ENCODE data around the gene TMSB4X. TPM values are rescaled to one million over a fixed set of nuclear protein-coding genes. Genes with fewer than 3 reads are reported as not detected.

Gene TMSB4X
- total RNA-seq, 1 donor: 5,748 TPM

GRCh38 chrX:12992544-12993118, 17.7 kb downstream of the TMSB4X start:
- no peaks in the 10 kb centered on the region for H3K9me3 ChIP-seq (ENCODE audit: low read depth, low read length)
- H3K4me1 ChIP-seq (ENCODE audit: insufficient read depth, low read length): peaks cover 16% of the 10 kb centered on the region
- H3K4me3 ChIP-seq (ENCODE audit: low read length): no peak overlapping the region
- no peaks in the 10 kb centered on the region for H3K27me3 ChIP-seq (ENCODE audit: insufficient read depth, low read length)

GRCh38 chrX:12993826-12994225, 18.9 kb downstream of the TMSB4X start:
- H3K27me3 ChIP-seq (ENCODE audit: insufficient read depth, low read length): no peaks in the 10 kb centered on the region
- H3K9me3 ChIP-seq (ENCODE audit: low read depth, low read length): no peaks in the 10 kb centered on the region
- peaks cover 26% of the 10 kb centered on the region for H3K4me1 ChIP-seq (ENCODE audit: insufficient read depth, low read length)
- no peak overlapping the region for H3K4me3 ChIP-seq (ENCODE audit: low read length)

GRCh38 chrX:12994321-12994720, 19.4 kb downstream of the TMSB4X start:
- H3K4me1 ChIP-seq (ENCODE audit: insufficient read depth, low read length): peaks cover 31% of the 10 kb centered on the region
- H3K27me3 ChIP-seq (ENCODE audit: insufficient read depth, low read length): no peaks in the 10 kb centered on the region
- H3K4me3 ChIP-seq (ENCODE audit: low read length): no peak overlapping the region

GRCh38 chrX:12996934-12997435, 22.1 kb downstream of the TMSB4X start:
- Histone ChIP-seq H3K4me3 (ENCODE audit: low read length) (no peak overlapping the region), H3K4me1 (ENCODE audit: insufficient read depth, low read length) (peaks cover 50% of the 10 kb centered on the region), H3K27me3 (ENCODE audit: insufficient read depth, low read length) (no peaks in the 10 kb centered on the region), H3K9me3 (ENCODE audit: low read depth, low read length) (no peaks in the 10 kb centered on the region)

More at GRCh38 chrX:12994321-12994720, 19.4 kb downstream of the TMSB4X start:
- H3K9me3 ChIP-seq (ENCODE audit: low read depth, low read length): no peaks in the 10 kb centered on the region

- no peaks in the 10 kb centered on the region for H3K9me3 ChIP-seq (ENCODE audit: low read depth, low read length)
- no peaks in the 10 kb centered on the region for H3K27me3 ChIP-seq (ENCODE audit: insufficient read depth, low read length)
- H3K4me3 ChIP-seq (ENCODE audit: low read length): no peak overlapping the region
- peaks cover 61% of the 10 kb centered on the region for H3K4me1 ChIP-seq (ENCODE audit: insufficient read depth, low read length)
These were observed 23.2 kb downstream of the TMSB4X start for GRCh38 chrX:12997906-12998687.

GRCh38 chrX:12999422-12999821, 24.5 kb downstream of the TMSB4X start:
- H3K27me3 ChIP-seq (ENCODE audit: insufficient read depth, low read length): no peaks in the 10 kb centered on the region
- H3K4me1 ChIP-seq (ENCODE audit: insufficient read depth, low read length): peaks cover 72% of the 10 kb centered on the region
- H3K4me3 ChIP-seq (ENCODE audit: low read length): no peak overlapping the region

GRCh38 chrX:13000301-13000811, 25.4 kb downstream of the TMSB4X start:
- no peaks in the 10 kb centered on the region for H3K27me3 ChIP-seq (ENCODE audit: insufficient read depth, low read length)
- H3K9me3 ChIP-seq (ENCODE audit: low read depth, low read length): no peaks in the 10 kb centered on the region
- peaks cover 82% of the 10 kb centered on the region for H3K4me1 ChIP-seq (ENCODE audit: insufficient read depth, low read length)
- H3K4me3 ChIP-seq (ENCODE audit: low read length): no peak overlapping the region

More at GRCh38 chrX:12999422-12999821, 24.5 kb downstream of the TMSB4X start:
- H3K9me3 ChIP-seq (ENCODE audit: low read depth, low read length): no peaks in the 10 kb centered on the region

GRCh38 chrX:13001097-13001496, 26.2 kb downstream of the TMSB4X start:
- peaks cover 89% of the 10 kb centered on the region for H3K4me1 ChIP-seq (ENCODE audit: insufficient read depth, low read length)
- H3K4me3 ChIP-seq (ENCODE audit: low read length): no peak overlapping the region
- no peaks in the 10 kb centered on the region for H3K9me3 ChIP-seq (ENCODE audit: low read depth, low read length)
- H3K27me3 ChIP-seq (ENCODE audit: insufficient read depth, low read length): no peaks in the 10 kb centered on the region

GRCh38 chrX:13001961-13002671, 27.2 kb downstream of the TMSB4X start:
- H3K4me1 ChIP-seq (ENCODE audit: insufficient read depth, low read length): peaks cover 95% of the 10 kb centered on the region
- H3K9me3 ChIP-seq (ENCODE audit: low read depth, low read length): no peaks in the 10 kb centered on the region
- H3K27me3 ChIP-seq (ENCODE audit: insufficient read depth, low read length): no peaks in the 10 kb centered on the region
- no peak overlapping the region for H3K4me3 ChIP-seq (ENCODE audit: low read length)

- Histone ChIP-seq H3K4me1 (ENCODE audit: insufficient read depth, low read length) (peaks cover 84% of the 10 kb centered on the region), H3K27me3 (ENCODE audit: insufficient read depth, low read length) (no peaks in the 10 kb centered on the region), H3K4me3 (ENCODE audit: low read length) (no peak overlapping the region), H3K9me3 (ENCODE audit: low read depth, low read length) (no peaks in the 10 kb centered on the region)
These were observed 31.0 kb downstream of the TMSB4X start for GRCh38 chrX:13005661-13006473.

GRCh38 chrX:13007519-13008188, 32.7 kb downstream of the TMSB4X start:
- no peaks in the 10 kb centered on the region for H3K9me3 ChIP-seq (ENCODE audit: low read depth, low read length)
- H3K27me3 ChIP-seq (ENCODE audit: insufficient read depth, low read length): no peaks in the 10 kb centered on the region
- H3K4me1 ChIP-seq (ENCODE audit: insufficient read depth, low read length): peaks cover 72% of the 10 kb centered on the region
- no peak overlapping the region for H3K4me3 ChIP-seq (ENCODE audit: low read length)

- no peaks in the 10 kb centered on the region for H3K9me3 ChIP-seq (ENCODE audit: low read depth, low read length)
- H3K27me3 ChIP-seq (ENCODE audit: insufficient read depth, low read length): no peaks in the 10 kb centered on the region
- no peak overlapping the region for H3K4me3 ChIP-seq (ENCODE audit: low read length)
- H3K4me1 ChIP-seq (ENCODE audit: insufficient read depth, low read length): peaks cover 72% of the 10 kb centered on the region
These were observed 33.3 kb downstream of the TMSB4X start for GRCh38 chrX:13008189-13008533.

- no peak overlapping the region for H3K4me3 ChIP-seq (ENCODE audit: low read length)
These were observed 33.9 kb downstream of the TMSB4X start for GRCh38 chrX:13008851-13009250.

GRCh38 chrX:13009273-13009672, 34.4 kb downstream of the TMSB4X start:
- Histone ChIP-seq H3K4me1 (ENCODE audit: insufficient read depth, low read length) (peaks cover 74% of the 10 kb centered on the region), H3K4me3 (ENCODE audit: low read length) (no peak overlapping the region), H3K9me3 (ENCODE audit: low read depth, low read length) (no peaks in the 10 kb centered on the region), H3K27me3 (ENCODE audit: insufficient read depth, low read length) (no peaks in the 10 kb centered on the region)

More at GRCh38 chrX:13008851-13009250, 33.9 kb downstream of the TMSB4X start:
- Histone ChIP-seq H3K9me3 (ENCODE audit: low read depth, low read length) (no peaks in the 10 kb centered on the region), H3K27me3 (ENCODE audit: insufficient read depth, low read length) (no peaks in the 10 kb centered on the region), H3K4me1 (ENCODE audit: insufficient read depth, low read length) (peaks cover 72% of the 10 kb centered on the region)
